HCT116 (cell line): ENCODE results near the gene SHCBP1L. TPM values are rescaled to one million over a fixed set of nuclear protein-coding genes. Genes with fewer than 3 reads are reported as not detected.

Source experiments
- ATAC-seq: fragments of 200-7000 bp; cut with Tn5 transposase; 2 replicates; pipeline ENCODE4 v1.9.1; 2020; ENCODE audit warnings: mild to moderate bottlenecking, moderate library complexity
- BruUV-seq: library from RNA; stranded (reverse); fragments of 400-500 nt; replicated peaks from 2 replicates; lab custom pipeline; 2021; lab: Mats Ljungman, UMichigan
- CTCF ChIA-PET: fragments of 300-600 bp; sonication (Branson Sonifier 250); formaldehyde crosslinking; loops from one replicate; lab custom pipeline; 2021; ENCODE audit warnings: antibody characterized with exemption; lab: Charles Lee
- POLR2A ChIA-PET: fragments of 300-600, 350-600 bp; sonication (Branson Sonifier 250); formaldehyde crosslinking; loops from one replicate; lab custom pipeline; 2021; ENCODE audit warnings: antibody characterized with exemption; lab: Charles Lee
- RAD21 ChIA-PET, 2 experiments: fragments of 300-600 bp; sonication (Branson Sonifier 250); formaldehyde crosslinking; loops; one replicate each; lab custom pipeline; 2023; ENCODE audit warnings: low total read pairs in 2 of 2; ENCODE audit not compliant: uncharacterized antibody in 2 of 2, unreplicated experiment in 2 of 2, low non-redundant PET in 1 of 2; lab: Charles Lee
- DNase-seq: peaks from one replicate; pipeline ENCODE4 v3.0.0-alpha.2; 2010; ENCODE audit warnings: low read depth, low spot score
- H2AFZ ChIP-seq: fragments of 200-600 bp; shearing (Covaris generic), sonication (generic); 2 replicates; pipeline ENCODE4 v1.6.1; 2017; ENCODE audit warnings: low read depth, mixed run types, mixed read lengths, antibody characterized with exemption, low read length; ENCODE audit not compliant: poor library complexity, severe bottlenecking
- H3K27ac ChIP-seq: 2 replicates; pipeline ENCODE4 v1.5.1; 2012; ENCODE audit warnings: low read depth, low read length
- H3K27me3 ChIP-seq: fragments of 200-600 bp; sonication (generic); 2 replicates; pipeline ENCODE4 v1.6.1; 2016; ENCODE audit warnings: mixed run types, low read length, mixed read lengths; ENCODE audit not compliant: insufficient read depth
- H3K36me3 ChIP-seq, 2 experiments: fragments of 200-500 bp in 1 of 2; fragments of 200-600 bp in 1 of 2; sonication (Bioruptor generic) in 1 of 2; sonication (generic) in 1 of 2; 2 replicates each; pipeline versions ENCODE4 v1.5.1 to v1.6.1; 2014 to 2016; ENCODE audit warnings: low read length in 2 of 2, inconsistent platforms in 1 of 2, mixed read lengths in 1 of 2, mixed run types in 1 of 2; ENCODE audit not compliant: insufficient read depth in 2 of 2, control insufficient read depth in 1 of 2
- H3K4me1 ChIP-seq, 2 experiments: fragments of 200-600 bp in 1 of 2; sonication (generic) in 1 of 2; 2 replicates each; pipeline versions ENCODE4 v1.5.1 to v1.6.1; 2012 to 2017; ENCODE audit warnings: low read length in 2 of 2, inconsistent platforms in 1 of 2, mild to moderate bottlenecking in 1 of 2, mixed read lengths in 1 of 2, mixed run types in 1 of 2, moderate library complexity in 1 of 2; ENCODE audit not compliant: insufficient read depth in 2 of 2, control insufficient read depth in 1 of 2
- H3K4me2 ChIP-seq: fragments of 200-600 bp; sonication (generic); 2 replicates; pipeline ENCODE4 v1.6.1; 2017; ENCODE audit warnings: mixed run types, low read length, mixed read lengths
- H3K4me3 ChIP-seq, 2 experiments: fragments of 200-600 bp in 1 of 2; sonication (generic) in 1 of 2; replicated peaks in 1 of 2; 2 replicates each; pipeline ENCODE4 v1.5.1; 2011 to 2016; ENCODE audit warnings: low read length in 2 of 2, control low read depth in 1 of 2, low read depth in 1 of 2, mild to moderate bottlenecking in 1 of 2, mixed read lengths in 1 of 2, mixed run types in 1 of 2
- H3K79me2 ChIP-seq: fragments of 200-600 bp; sonication (generic); 2 replicates; pipeline ENCODE4 v1.6.1; 2017; ENCODE audit warnings: mild to moderate bottlenecking, mixed run types, low read length, moderate library complexity, mixed read lengths; ENCODE audit not compliant: insufficient read depth
- H3K9ac ChIP-seq: fragments of 200-600 bp; sonication (generic); 2 replicates; pipeline ENCODE4 v1.6.1; 2016; ENCODE audit warnings: low read length, mixed read lengths
- H3K9me2 ChIP-seq: fragments of 200-600 bp; sonication (generic), shearing (Covaris generic); 2 replicates; pipeline ENCODE4 v1.6.1; 2017; ENCODE audit warnings: mixed run types, mild to moderate bottlenecking, moderate library complexity; ENCODE audit not compliant: insufficient read depth
- H3K9me3 ChIP-seq, 2 experiments: fragments of 200-500 bp in 1 of 2; fragments of 200-600 bp in 1 of 2; sonication (Bioruptor generic) in 1 of 2; sonication (generic) in 1 of 2; 2 replicates each; pipeline ENCODE4 v1.6.1; 2014 to 2017; ENCODE audit warnings: low read length in 2 of 2, mixed read lengths in 2 of 2, inconsistent platforms in 1 of 2, low read depth in 1 of 2, mild to moderate bottlenecking in 1 of 2, mixed run types in 1 of 2, moderate library complexity in 1 of 2; ENCODE audit not compliant: control insufficient read depth in 1 of 2, insufficient read depth in 1 of 2
- H4K20me1 ChIP-seq: fragments of 200-600 bp; sonication (generic), shearing (Covaris generic); 2 replicates; pipeline ENCODE4 v1.6.1; 2017; ENCODE audit warnings: mixed run types, mild to moderate bottlenecking, moderate library complexity; ENCODE audit not compliant: insufficient read depth
- CEBPB ChIP-seq: IDR thresholded peaks from 2 replicates; pipeline ENCODE4 v1.6.1; 2012; ENCODE audit warnings: low read depth
- EZH2 ChIP-seq: fragments of 200-600 bp; sonication (generic); IDR thresholded peaks from 2 replicates; pipeline ENCODE4 v1.6.1; 2017; ENCODE audit warnings: antibody characterized with exemption, mixed run types
- EZH2phosphoT487 ChIP-seq: fragments of 200-600 bp; IDR thresholded peaks from 2 replicates; pipeline ENCODE4 v1.6.1; 2018; ENCODE audit warnings: antibody characterized with exemption, borderline replicate concordance
- FOSL1 ChIP-seq: IDR thresholded peaks from 2 replicates; pipeline ENCODE4 v1.6.1; 2012; ENCODE audit warnings: low read depth
- JUND ChIP-seq: IDR thresholded peaks from 2 replicates; pipeline ENCODE4 v1.6.1; 2012
- POLR2A ChIP-seq: IDR thresholded peaks from 2 replicates; pipeline ENCODE4 v1.7.0; 2011; ENCODE audit warnings: borderline replicate concordance; ENCODE audit not compliant: insufficient read depth, insufficient read length; ENCODE audit errors: extremely low read depth
- POLR2AphosphoS5 ChIP-seq: IDR thresholded peaks from 2 replicates; pipeline ENCODE4 v1.6.1; 2011; ENCODE audit warnings: mild to moderate bottlenecking, low read depth, low read length, moderate library complexity
- SIN3A ChIP-seq: IDR thresholded peaks from 2 replicates; pipeline ENCODE4 v1.6.1; 2012; ENCODE audit warnings: low read depth
- SP1 ChIP-seq: IDR thresholded peaks from 2 replicates; pipeline ENCODE4 v1.6.1; 2012; ENCODE audit warnings: low read depth
- TCF7L2 ChIP-seq: IDR thresholded peaks from 2 replicates; pipeline ENCODE4 v1.7.0; 2011; ENCODE audit warnings: borderline replicate concordance, inconsistent platforms; ENCODE audit not compliant: insufficient read depth, insufficient read length; ENCODE audit errors: extremely low read depth
- YY1 ChIP-seq: IDR thresholded peaks from 2 replicates; pipeline ENCODE4 v1.6.1; 2011; ENCODE audit warnings: low read length, low read depth, moderate library complexity, mild to moderate bottlenecking; ENCODE audit not compliant: insufficient replicate concordance; ENCODE audit errors: extremely low read depth
- ZFX ChIP-seq: fragments of 450-650 bp; IDR thresholded peaks from 2 replicates; pipeline ENCODE4 v1.6.1; 2017
- ZNF274 ChIP-seq: fragments of 200-500 bp; sonication (Bioruptor generic); IDR thresholded peaks from 2 replicates; pipeline ENCODE4 v1.6.1; 2014; ENCODE audit warnings: mild to moderate bottlenecking, low read depth, low read length, inconsistent platforms
- intact Hi-C: fragments of 100-400 bp; cut with micrococcal nuclease; formaldehyde crosslinking; loops from 2 replicates; pipeline ENCODE4 v1.10.0; 2022
- total RNA-seq: library from RNA; stranded (reverse); gene quantifications from one replicate; pipeline ENCODE4 v1.2.1, GENCODE V29; 2021; ENCODE audit not compliant: unreplicated experiment
- TF ChIP-seq, protein P1 (sequence below): IDR thresholded peaks from 2 replicates; pipeline ENCODE4 v1.6.1; 2011; ENCODE audit warnings: mild to moderate bottlenecking, low read length, moderate library complexity; ENCODE audit not compliant: insufficient replicate concordance; ENCODE audit errors: extremely low read depth
- TF ChIP-seq, protein P2 (sequence below): IDR thresholded peaks from 2 replicates; pipeline ENCODE4 v1.6.1; 2012; ENCODE audit warnings: low read depth

Gene SHCBP1L
- total RNA-seq, 1 experiment from 2014 or later: not detected

DNA sequence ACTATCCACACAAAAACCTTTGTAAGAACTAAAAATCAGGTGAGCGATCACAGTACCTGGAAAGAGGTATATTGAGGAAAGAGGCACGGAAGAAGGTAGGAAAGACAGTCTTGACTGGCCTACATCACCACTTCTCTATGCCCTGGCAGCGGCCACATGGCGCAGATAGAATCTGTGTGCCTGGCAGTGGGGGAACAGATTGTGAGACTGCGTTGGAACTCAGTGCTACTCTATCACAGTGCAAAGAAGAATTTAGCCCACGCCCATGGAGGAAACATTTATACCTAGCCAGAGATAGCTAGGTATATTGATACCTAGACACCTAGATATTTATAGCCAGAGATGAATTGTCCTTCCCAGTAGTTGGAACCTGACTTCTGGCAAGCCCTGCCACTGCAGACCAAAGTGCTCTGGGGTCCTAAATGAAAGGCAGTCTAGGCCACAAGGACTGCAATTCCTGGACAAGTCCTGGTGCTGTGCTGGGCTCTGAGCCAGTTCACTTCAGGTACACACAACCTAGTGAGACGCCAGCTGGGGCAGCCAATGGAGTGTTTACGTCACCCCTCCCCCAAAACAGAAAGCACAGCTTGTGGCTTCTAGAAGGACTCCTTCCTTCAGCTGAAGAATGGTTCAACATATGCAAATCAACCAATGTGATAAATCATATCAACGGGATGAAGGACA lies 61.9 kb downstream of the SHCBP1L start:
- H3K36me3 ChIP-seq: peaks cover 15 to 25% of the 10 kb centered on the region in 2 experiments
- H3K4me1 ChIP-seq: peaks cover 2 to 3% of the 10 kb centered on the region in 2 experiments; a peak in 1 of 4 replicates
- H3K4me3 ChIP-seq: no peak overlapping the region
- RAD21 ChIA-PET: no interaction called here
- TF ChIP-seq TCF7L2 (no peak), ZNF274 (no peak), EZH2 (no peak), ZFX (no peak), CEBPB (no peak), SIN3A (no peak), SP1 (no peak), POLR2A (no peak), EZH2phosphoT487 (no peak), POLR2AphosphoS5 (no peak; the same call in 1 of the 2 replicates), JUND (no peak), YY1 (no peak), FOSL1 (no peak)
- TF ChIP-seq, protein P1, sequence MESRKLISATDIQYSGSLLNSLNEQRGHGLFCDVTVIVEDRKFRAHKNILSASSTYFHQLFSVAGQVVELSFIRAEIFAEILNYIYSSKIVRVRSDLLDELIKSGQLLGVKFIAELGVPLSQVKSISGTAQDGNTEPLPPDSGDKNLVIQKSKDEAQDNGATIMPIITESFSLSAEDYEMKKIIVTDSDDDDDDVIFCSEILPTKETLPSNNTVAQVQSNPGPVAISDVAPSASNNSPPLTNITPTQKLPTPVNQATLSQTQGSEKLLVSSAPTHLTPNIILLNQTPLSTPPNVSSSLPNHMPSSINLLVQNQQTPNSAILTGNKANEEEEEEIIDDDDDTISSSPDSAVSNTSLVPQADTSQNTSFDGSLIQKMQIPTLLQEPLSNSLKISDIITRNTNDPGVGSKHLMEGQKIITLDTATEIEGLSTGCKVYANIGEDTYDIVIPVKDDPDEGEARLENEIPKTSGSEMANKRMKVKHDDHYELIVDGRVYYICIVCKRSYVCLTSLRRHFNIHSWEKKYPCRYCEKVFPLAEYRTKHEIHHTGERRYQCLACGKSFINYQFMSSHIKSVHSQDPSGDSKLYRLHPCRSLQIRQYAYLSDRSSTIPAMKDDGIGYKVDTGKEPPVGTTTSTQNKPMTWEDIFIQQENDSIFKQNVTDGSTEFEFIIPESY: no peak
- TF ChIP-seq, protein P2, sequence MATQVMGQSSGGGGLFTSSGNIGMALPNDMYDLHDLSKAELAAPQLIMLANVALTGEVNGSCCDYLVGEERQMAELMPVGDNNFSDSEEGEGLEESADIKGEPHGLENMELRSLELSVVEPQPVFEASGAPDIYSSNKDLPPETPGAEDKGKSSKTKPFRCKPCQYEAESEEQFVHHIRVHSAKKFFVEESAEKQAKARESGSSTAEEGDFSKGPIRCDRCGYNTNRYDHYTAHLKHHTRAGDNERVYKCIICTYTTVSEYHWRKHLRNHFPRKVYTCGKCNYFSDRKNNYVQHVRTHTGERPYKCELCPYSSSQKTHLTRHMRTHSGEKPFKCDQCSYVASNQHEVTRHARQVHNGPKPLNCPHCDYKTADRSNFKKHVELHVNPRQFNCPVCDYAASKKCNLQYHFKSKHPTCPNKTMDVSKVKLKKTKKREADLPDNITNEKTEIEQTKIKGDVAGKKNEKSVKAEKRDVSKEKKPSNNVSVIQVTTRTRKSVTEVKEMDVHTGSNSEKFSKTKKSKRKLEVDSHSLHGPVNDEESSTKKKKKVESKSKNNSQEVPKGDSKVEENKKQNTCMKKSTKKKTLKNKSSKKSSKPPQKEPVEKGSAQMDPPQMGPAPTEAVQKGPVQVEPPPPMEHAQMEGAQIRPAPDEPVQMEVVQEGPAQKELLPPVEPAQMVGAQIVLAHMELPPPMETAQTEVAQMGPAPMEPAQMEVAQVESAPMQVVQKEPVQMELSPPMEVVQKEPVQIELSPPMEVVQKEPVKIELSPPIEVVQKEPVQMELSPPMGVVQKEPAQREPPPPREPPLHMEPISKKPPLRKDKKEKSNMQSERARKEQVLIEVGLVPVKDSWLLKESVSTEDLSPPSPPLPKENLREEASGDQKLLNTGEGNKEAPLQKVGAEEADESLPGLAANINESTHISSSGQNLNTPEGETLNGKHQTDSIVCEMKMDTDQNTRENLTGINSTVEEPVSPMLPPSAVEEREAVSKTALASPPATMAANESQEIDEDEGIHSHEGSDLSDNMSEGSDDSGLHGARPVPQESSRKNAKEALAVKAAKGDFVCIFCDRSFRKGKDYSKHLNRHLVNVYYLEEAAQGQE: no peak
- TF ChIP-seq, all 23 proteins: peak for 0
- Histone ChIP-seq H3K9me3 (no peaks in the 10 kb centered on the region), H3K9ac (no peak overlapping the region), H3K4me2 (no peak overlapping the region), H3K27me3 (no peaks in the 10 kb centered on the region), H2AFZ (no peak overlapping the region), H3K27ac (no peak overlapping the region), H3K9me2 (no peaks in the 10 kb centered on the region), H4K20me1 (peaks cover 7% of the 10 kb centered on the region), H3K79me2 (no peaks in the 10 kb centered on the region; the same call in 1 of the 2 replicates)
- intact Hi-C loops: no loop called here
- ATAC-seq (no peak), DNase-seq (no peak)
- CTCF ChIA-PET: no interaction called here
- BruUV-seq: no TSS peak
- POLR2A ChIA-PET: no interaction called here
